Measurements from ENCODE around the gene YBX3.

Gene YBX3

DNA sequence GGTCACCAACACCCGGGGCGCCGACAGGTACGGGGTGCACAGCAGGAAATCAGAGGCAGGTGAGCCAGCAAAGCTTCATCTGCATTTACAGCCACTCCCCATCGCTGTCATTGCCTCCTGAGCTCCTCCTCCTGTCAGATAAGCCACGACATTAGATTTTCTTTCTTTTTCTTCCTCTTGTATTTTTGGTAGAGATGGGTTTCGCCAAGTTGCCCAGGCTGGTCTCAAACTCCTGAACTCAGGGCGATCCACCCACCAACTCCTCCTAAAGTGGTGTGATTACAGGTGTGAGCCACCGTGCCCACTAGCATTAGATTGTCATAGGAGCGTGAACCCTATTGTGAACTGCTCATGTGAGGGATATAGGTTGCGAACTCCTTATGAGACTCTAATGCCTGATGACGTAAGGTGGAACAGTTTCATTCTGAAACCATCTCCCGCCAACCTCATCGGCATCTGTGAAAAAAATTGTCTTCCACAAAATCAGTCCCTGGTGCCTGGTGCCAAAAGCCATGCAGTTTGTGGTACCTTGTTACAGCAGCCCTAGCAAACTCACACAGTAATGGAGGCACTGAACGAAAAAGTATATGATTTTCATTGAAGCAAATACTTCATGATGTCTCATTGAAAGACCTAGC, 50.8 kb downstream of the YBX3 start:
- DNase-seq (ENCODE audit: low read depth in 4 of 4, low spot score in 1 of 4), result no peak

DNA sequence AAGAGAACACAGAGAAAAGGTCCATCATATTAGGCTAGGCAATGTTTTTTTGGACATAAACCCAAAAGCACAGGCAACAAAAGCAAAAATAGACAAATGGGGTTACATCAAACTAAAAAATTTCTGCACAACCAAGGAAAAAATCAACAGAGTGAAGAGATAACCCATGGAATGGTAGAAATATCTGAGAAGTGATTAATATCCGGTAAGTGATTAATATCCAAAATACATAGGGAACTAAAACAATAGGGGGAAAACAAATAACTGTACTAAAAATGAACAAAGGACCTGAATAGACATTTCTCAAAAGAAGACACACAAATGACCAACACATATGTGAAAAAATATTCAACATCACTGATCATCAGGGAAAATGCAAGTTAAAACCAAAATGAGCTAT, 53.6 kb downstream of the YBX3 start:
- no peak for DNase-seq (ENCODE audit: low read depth in 4 of 4, low spot score in 1 of 4)

DNA sequence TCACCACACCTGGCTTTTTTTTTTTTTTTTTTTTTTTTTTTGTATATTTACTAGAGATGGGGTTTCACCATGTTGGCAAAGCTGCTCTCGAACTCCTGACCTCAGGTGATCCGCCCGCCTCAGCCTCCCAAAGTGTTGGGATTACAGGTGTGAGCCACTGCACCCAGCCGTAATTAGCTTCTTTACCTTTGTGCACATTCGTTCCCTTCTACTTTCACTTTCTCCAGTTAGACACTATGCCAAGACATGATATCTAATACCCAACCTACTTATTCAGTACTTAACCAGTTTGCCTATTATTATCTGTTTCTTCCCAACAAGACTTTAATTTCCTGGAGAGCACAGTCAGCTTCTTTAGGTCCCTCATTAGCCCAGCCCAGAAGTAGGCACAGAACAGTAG, 54.6 kb downstream of the YBX3 start:
- DNase-seq (ENCODE audit: low read depth in 4 of 4, low spot score in 1 of 4), result no peak

DNA sequence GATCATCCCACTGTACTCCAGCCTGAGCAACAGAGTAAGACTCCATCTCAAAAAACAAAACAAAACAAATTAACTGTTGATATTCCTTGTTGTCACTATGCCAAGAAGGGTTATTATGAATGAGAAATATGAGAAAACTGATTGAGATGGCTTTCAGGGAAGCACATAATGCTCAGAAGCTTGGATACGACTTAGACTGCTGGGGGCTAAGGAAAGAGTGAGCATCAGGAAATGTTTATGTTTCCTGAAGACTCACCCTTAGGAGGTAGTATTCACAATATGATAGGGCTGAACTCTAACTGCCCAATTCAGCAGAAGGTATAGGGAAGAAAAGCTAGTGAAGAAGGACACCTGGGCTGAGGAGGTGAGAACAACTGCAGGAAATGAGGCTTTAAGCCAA, 55.5 kb downstream of the YBX3 start:
- no peak for DNase-seq (ENCODE audit: low read depth in 4 of 4, low spot score in 1 of 4)

DNA sequence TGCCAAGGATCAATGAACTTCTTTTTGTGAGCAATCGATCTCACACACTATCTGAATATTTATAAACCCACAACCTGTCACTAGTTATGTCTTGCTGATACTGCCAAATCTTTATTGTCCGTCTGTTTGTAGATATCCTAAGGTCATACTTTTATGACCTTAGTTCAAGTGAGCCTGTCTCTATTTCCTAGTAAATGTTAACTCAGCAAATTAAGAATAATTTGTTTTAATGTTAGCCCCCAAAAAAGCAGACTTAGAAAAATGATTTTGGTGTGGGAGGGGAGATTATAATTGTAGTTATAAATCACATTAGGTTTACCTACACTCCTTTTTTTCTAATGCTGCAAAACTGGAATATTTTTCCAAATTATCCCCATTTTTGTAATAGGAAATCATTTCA, 58.6 kb downstream of the YBX3 start:
- DNase-seq (ENCODE audit: low read depth in 4 of 4, low spot score in 1 of 4), result no peak

DNA sequence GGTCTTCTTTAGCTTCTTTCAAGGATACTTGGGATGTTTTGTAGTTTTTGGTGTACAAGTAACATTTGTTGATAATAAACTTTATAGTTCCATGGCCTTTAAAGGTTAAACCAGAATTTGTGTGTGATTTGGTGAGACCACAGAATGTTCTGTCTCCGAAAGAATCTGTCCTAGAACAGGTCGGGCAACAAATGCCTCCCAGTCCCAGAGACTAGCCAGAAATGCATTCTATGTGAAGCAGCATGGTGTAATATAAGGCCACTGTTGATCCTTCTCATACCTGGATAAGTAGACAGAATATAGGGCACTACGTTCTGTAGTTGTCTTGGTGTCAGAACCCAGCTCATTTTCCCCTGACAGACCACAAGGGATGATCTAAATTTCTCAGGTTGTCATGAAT, 59.3 kb downstream of the YBX3 start:
- DNase-seq (ENCODE audit: low read depth in 4 of 4, low spot score in 1 of 4), result no peak

DNA sequence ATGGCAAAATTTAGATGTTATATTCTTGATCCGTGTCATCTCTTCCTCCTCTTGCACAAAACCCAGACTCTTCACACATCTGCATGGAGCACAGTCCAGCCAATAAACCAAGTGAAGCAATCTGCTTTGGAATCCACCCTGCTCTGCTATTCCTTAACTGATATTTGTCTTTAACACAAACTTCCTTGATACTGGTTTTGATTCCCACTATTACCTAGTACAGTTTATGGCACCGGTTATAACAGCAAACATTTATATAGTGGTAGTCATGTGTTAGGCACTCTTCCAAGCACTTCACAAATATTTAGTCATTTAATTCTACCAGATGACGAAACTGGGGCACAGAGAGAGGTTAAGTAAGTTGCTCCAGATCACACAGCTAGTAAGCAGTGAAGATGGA, 61.8 kb downstream of the YBX3 start:
- no peak for DNase-seq (ENCODE audit: low read depth in 4 of 4, low spot score in 1 of 4)

DNA sequence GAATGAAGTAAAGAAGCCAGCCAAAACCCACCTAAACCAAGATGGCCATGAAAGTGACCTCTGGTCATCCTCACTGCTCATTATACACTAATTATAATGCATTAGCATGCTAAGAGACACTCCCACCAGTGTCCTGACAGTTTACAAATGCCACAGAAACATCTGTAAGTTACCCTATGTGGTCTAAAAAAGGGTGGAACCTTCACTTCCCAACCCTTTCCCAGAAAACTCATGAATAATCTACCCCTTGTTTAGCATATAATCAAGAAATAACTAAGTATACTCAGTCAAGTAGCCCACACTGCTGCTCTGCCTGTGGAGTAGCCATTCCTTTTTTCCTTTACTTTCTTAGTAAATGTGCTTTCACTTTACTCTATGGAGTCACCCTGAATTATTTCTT, 69.1 kb downstream of the YBX3 start:
- DNase-seq (ENCODE audit: low read depth in 4 of 4, low spot score in 1 of 4), result no peak

DNA sequence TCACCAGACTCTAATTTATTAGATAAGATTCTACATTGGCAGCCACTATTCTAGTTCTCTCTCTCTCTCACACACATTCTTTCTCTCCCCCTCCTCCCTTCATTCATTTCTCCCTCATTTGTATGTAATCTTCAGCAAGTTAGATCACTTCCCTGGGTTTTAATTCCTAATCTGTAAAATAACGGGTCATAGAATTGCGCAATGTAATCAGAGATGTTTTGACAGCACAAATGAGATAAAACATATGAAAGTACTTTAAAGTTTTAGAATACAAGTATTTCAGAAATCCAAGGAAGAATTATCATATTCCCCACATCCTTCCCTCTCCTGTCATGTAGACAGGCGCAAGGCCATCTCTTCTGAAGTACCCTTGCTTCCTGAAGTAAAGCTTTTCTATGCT, 70.9 kb downstream of the YBX3 start:
- no peak for DNase-seq (ENCODE audit: low read depth in 4 of 4, low spot score in 1 of 4)

All from stimulated activated CD4-positive, alpha-beta T cell treated with anti-CD3 and anti-CD28 coated beads, Interleukin-1b, Interleukin-23, amount 100 ng/mL, for 24 hours (primary cell).